NOMO-1 treated with dmso at 0.1 percent for 144 hours (cell line): ENCODE data around the gene RABEP2.
A peak's percentile ranks its signal among the peaks of the same experiment; 100 is the strongest.
"Not testable (repeated sequence)": the region's sequence is repeated elsewhere in the genome, so short reads cannot be mapped to it uniquely, and the experiment has no call there.

Source experiments
- DNase-seq: peaks from one replicate; lab custom pipeline; 2025; ENCODE audit not compliant: unreplicated experiment; lab: John Stamatoyannopoulos, UW

The RABEP2 gene, protein sequence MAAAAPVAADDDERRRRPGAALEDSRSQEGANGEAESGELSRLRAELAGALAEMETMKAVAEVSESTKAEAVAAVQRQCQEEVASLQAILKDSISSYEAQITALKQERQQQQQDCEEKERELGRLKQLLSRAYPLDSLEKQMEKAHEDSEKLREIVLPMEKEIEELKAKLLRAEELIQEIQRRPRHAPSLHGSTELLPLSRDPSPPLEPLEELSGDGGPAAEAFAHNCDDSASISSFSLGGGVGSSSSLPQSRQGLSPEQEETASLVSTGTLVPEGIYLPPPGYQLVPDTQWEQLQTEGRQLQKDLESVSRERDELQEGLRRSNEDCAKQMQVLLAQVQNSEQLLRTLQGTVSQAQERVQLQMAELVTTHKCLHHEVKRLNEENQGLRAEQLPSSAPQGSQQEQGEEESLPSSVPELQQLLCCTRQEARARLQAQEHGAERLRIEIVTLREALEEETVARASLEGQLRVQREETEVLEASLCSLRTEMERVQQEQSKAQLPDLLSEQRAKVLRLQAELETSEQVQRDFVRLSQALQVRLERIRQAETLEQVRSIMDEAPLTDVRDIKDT

DNA sequence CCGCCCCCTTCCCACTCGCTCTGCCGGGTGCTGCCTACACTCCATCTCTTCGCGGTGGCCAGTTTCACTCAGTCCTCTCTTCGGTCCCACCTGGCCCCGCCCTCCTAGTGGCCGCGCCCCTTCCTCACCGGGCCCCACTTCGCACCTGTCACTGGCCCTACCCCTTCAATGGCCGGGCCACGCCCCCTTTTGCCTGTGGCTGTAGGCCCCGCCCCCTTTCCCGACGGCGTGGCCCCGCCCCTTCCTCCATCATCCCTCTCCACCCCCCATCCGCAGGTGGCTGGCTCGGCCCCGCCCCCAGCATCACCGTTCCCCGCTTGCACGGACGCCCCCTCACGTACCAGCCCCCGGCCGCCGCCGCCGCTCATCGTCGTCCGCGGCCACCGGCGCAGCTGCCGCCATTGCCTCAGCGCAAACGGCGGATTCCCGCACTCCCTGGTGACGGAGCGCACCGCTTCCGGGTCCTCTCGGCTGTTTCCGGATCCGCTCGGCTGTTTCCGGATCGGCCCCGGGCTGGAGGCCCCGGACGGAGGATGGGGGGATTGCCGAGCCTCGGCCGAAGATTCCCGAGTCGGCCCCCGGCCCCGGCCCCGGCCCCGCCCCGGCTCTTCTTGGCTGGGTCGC is at the start of gene RABEP2:
TSS of gene RABEP2 (minus strand) at position 477 of the 624 bp plus-strand sequence. CDS start at position 402, 75 bp downstream.
- peak; percentile 80 for DNase-seq

GRCh38 chr16:28974437-28975157 is 49.6 kb upstream of the RABEP2 start, which contains the start of gene SPNS1:
Gene SPNS1 (plus strand): TSS chr16:28974778. CDS start chr16:28975152, 374 bp downstream.
- DNase-seq = peak; percentile 87

DNA sequence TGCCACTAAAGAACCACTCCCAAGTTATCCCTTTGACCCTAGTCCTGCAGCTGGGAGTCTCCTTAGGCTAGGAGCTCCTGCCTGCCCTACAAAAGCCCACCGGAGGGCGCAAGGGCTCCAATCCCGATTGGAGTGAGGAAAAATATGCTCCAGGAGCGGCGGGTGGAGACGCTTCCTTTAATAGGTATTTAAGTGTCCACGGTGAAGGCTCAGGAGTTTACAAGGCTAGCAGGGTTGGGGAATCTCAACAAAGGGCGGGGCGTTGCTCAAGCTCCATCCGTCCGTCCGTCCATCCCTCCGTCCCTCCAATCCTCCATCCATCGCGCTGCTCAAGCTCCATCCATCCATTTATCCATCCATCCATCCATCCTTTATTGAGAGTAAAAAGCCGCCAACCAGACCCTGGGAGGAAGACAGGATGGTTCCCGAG is 49.0 kb upstream of the RABEP2 start:
- DNase-seq = no peak

DNA sequence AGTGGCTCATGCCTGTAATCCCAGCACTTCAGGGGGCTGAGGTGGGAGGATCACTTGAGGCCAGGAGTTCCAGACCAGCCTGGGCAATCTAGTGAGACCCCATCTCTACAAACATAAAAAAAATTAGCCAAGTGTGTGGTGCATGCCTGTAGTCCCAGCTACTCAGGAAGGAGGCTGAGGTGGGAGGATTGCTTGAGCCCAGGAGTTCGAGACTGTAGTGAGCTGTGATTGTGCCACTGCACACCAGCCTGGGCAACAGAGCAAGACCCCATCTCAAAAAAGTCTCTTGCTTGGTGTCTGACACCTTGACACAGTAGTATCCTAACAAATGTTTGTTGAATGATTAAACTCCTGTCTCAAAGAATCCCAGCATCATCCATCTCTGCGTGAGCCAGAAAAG is 44.7 kb upstream of the RABEP2 start:
- DNase-seq = not testable (repeated sequence)

GRCh38 chr16:28967156-28967555 is 42.1 kb upstream of the RABEP2 start:
- no peak for DNase-seq

DNA sequence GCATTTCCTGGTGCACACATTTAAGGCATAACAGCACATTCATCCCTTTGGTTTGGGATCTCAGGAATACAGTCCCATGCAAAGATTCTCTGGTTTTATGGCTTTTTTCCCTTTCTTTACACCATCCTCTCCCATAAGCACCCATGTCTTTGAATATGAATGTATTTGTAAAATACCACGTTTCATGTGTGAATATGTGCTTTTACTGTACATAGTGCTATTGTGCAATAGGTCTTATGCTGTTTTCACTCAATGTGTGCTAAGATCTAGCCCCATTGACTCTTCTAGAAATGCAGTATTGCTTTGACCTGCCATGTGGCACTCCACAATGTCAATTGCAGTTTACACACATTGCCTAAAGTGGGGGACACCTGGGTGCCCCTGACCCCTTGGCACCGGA is 39.5 kb upstream of the RABEP2 start:
- DNase-seq = no peak

GRCh38 chr16:28964072-28964471 is 39.0 kb upstream of the RABEP2 start:
- DNase-seq = no peak

GRCh38 chr16:28958836-28959235 is 33.8 kb upstream of the RABEP2 start:
- no peak for DNase-seq

DNA sequence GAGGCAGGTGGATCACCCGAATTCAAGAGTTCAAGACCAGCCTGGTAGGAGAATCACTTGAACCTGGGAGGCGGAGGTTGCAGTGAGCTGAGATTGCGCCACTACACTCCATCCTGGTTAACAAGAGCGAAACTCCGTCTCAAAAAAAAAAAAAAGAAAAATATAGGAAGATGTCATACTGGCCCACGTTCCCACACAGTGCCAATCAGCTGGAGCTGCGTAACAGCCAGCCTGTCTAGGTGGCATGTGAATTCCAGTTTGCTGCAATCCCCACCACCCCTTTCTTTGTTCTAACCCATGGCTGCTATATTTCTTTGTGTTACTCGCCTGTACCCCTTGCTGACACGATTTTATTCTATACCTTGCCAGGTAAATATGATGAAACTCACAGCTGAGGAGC is 33.2 kb upstream of the RABEP2 start:
- no peak for DNase-seq

GRCh38 chr16:28951410-28951943 is 26.4 kb upstream of the RABEP2 start:
- no peak for DNase-seq

DNA sequence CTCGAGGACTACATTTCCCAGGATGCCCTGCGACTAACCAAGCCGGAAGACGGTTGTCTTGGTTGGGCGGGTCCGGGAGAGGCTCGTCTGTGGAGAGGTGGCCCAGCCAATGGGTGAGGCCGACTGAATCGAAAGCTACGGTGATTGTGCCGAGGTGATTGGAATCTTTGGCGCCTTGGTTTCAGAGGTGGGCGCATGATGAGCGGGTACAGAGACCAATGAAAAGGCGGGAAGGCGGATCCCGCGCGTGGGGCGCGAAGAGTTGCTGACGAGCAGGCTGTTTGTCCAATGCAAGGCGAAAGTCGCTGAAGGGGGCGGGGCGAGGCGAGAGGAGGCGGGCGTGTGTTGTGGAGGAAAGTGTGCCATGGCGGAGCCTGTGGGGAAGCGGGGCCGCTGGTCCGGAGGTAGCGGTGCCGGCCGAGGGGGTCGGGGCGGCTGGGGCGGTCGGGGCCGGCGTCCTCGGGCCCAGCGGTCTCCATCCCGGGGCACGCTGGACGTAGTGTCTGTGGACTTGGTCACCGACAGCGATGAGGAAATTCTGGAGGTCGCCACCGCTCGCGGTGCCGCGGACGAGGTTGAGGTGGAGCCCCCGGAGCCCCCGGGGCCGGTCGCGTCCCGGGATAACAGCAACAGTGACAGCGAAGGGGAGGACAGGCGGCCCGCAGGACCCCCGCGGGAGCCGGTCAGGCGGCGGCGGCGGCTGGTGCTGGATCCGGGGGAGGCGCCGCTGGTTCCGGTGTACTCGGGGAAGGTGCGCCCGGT is 25.8 kb upstream of the RABEP2 start, which contains the start of gene NFATC2IP:
TSS of gene NFATC2IP (plus strand) at position 290 of the 762 bp plus-strand sequence. CDS start at position 365, 75 bp downstream.
- DNase-seq = peak; percentile 98

GRCh38 chr16:28946681-28947080 is 21.6 kb upstream of the RABEP2 start:
- DNase-seq = no peak

GRCh38 chr16:28943281-28943680 is 18.2 kb upstream of the RABEP2 start:
- no peak for DNase-seq

- not testable (repeated sequence) for DNase-seq
These were observed 14.8 kb upstream of the RABEP2 start for GRCh38 chr16:28939825-28940224.

GRCh38 chr16:28938721-28939120 is 13.7 kb upstream of the RABEP2 start:
- DNase-seq = no peak

DNA sequence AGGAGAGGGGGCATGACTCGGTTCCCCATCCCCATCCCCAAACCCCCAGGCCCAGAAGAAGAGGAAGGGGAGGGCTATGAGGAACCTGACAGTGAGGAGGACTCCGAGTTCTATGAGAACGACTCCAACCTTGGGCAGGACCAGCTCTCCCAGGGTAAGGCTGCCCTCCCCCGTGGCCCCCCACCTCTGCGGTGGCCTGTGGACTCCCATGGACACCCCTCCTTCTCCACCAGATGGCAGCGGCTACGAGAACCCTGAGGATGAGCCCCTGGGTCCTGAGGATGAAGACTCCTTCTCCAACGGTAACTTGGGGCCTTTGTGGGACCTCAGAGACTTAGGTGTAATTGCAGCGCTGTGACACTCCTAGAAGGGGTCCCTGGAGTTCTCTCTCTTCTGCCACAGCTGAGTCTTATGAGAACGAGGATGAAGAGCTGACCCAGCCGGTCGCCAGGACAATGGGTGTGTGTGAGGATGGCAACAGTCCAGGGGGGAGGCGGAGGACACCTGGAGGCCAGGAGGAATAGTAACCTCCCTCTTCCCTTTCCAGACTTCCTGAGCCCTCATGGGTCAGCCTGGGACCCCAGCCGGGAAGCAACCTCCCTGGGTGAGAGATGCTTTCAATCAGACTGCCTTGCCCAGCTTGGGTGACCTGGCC is 12.3 kb upstream of the RABEP2 start:
- DNase-seq = no peak

DNA sequence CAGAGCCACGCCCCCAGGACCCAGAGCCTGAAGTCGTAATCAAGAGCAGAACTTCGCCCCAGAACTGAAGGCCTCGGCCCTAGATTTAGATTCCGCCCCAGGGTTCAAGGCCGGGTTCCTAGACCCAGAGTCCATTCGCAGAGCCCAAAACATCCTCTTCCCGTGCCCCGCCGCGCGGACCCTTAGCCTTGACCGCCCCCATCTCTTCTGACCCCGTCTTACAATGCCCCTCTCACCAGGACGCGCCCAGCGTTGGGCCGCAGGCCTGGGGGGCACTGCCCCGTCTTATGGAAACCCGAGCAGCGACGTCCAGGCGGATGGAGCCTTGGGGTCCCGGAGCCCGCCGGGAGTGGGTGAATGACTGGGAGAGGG is 11.7 kb upstream of the RABEP2 start:
- DNase-seq = no peak

DNA sequence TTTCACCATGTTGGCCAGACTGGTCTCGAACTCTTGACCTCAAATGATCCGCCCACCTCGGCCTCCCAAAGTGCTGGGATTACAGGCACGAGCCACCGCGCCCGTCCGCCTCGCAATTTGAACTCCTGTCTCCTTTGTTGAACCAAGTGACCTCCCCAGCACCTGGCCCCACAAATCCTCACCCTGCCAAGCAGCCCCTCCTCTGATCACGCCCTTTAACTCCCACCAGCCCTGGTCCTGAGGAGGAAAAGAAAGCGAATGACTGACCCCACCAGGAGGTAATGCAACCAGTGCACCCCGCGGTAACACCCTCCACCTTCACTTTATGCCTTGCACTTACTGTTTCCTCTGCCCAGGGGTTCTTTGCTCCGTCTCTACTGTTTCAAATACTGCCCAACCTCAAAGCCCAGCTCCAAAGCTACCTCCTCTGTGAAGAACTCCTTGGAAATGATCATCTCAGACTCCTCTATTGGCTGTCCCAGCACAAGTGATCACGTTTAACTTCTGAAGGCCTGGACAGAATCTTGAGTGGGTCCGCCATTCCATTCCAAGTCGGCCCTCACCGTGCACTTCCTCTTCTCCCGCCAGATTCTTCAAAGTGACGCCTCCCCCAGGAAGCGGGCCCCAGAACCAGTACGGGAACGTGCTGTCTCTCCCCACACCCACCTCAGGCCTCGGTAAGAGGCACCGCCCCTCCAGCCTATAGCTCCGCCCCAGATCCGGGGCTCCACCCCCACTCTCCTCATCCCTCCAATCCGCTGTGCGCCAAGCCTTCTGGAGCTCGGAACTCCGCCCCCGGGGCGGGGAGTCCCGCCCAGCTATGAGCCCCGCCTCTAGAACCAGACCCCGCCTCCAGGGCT is 11.1 kb upstream of the RABEP2 start:
- DNase-seq = peak; percentile 94

GRCh38 chr16:28935346-28935745 is 10.3 kb upstream of the RABEP2 start:
- no peak for DNase-seq
